H9 (cell line): ENCODE measurements around the gene NACC2. TPM values are rescaled to one million over a fixed set of nuclear protein-coding genes. Genes with fewer than 3 reads are reported as not detected.

Experiments
- DNase-seq: peaks from one replicate; pipeline ENCODE4 v3.0.0-alpha.2; 2017
- H2AFZ ChIP-seq: one replicate; pipeline ENCODE4 v1.6.1; 2013; ENCODE audit warnings: mild to moderate bottlenecking, low read length, control low read depth, moderate library complexity
- H2AK5ac ChIP-seq: 2 replicates; pipeline ENCODE4 v1.6.1; 2013; ENCODE audit warnings: low read length, control low read depth, mixed read lengths; ENCODE audit not compliant: insufficient read length
- H2BK120ac ChIP-seq: one replicate; pipeline ENCODE4 v1.6.1; 2013; ENCODE audit warnings: low read depth, mild to moderate bottlenecking, low read length, control low read depth, inconsistent platforms; ENCODE audit not compliant: poor library complexity, severe bottlenecking
- H2BK12ac ChIP-seq: 2 replicates; pipeline ENCODE4 v1.6.1; 2013; ENCODE audit warnings: low read length, control low read depth, mixed read lengths, low read depth; ENCODE audit not compliant: insufficient read length
- H2BK15ac ChIP-seq: 2 replicates; pipeline ENCODE4 v1.6.1; 2013; ENCODE audit warnings: low read depth, low read length, control low read depth
- H2BK20ac ChIP-seq: one replicate; pipeline ENCODE4 v1.6.1; 2013; ENCODE audit warnings: low read depth, mild to moderate bottlenecking, low read length, control low read depth, inconsistent platforms; ENCODE audit not compliant: poor library complexity, severe bottlenecking
- H2BK5ac ChIP-seq: 2 replicates; pipeline ENCODE4 v1.6.1; 2013; ENCODE audit warnings: low read length, control low read depth, mixed read lengths; ENCODE audit not compliant: insufficient read length
- H3K14ac ChIP-seq: 2 replicates; pipeline ENCODE4 v1.6.1; 2013; ENCODE audit warnings: low read length, control low read depth; ENCODE audit not compliant: insufficient read depth
- H3K18ac ChIP-seq: 2 replicates; pipeline ENCODE4 v1.6.1; 2013; ENCODE audit warnings: low read depth, mild to moderate bottlenecking, mixed read lengths, low read length, control low read depth; ENCODE audit not compliant: insufficient read length
- H3K23ac ChIP-seq: 2 replicates; pipeline ENCODE4 v1.6.1; 2013; ENCODE audit warnings: low read length, control low read depth, mixed read lengths, low read depth; ENCODE audit not compliant: insufficient read length
- H3K23me2 ChIP-seq: 2 replicates; pipeline ENCODE4 v1.6.1; 2013; ENCODE audit warnings: low read depth, mild to moderate bottlenecking, mixed read lengths, low read length, control low read depth; ENCODE audit not compliant: insufficient read length, poor library complexity, severe bottlenecking
- H3K27ac ChIP-seq: 2 replicates; pipeline ENCODE4 v1.5.1; 2013; ENCODE audit warnings: low read length, control low read depth, mixed read lengths, low read depth; ENCODE audit not compliant: insufficient read length
- H3K27me3 ChIP-seq: 2 replicates; pipeline ENCODE4 v1.6.1; 2013; ENCODE audit warnings: low read length, control low read depth, inconsistent platforms; ENCODE audit not compliant: insufficient read depth
- H3K4ac ChIP-seq: 2 replicates; pipeline ENCODE4 v1.6.1; 2013; ENCODE audit warnings: low read depth, mild to moderate bottlenecking, control low read depth, inconsistent platforms, low read length, moderate library complexity
- H3K4me1 ChIP-seq: 2 replicates; pipeline ENCODE4 v1.6.1; 2013; ENCODE audit warnings: low read length, control low read depth, inconsistent platforms; ENCODE audit not compliant: insufficient read depth
- H3K4me2 ChIP-seq: 2 replicates; pipeline ENCODE4 v1.6.1; 2013; ENCODE audit warnings: low read length, control low read depth, mixed read lengths; ENCODE audit not compliant: insufficient read length, insufficient read depth
- H3K56ac ChIP-seq: 2 replicates; pipeline ENCODE4 v1.6.1; 2013; ENCODE audit warnings: low read depth, mild to moderate bottlenecking, mixed read lengths, low read length, control low read depth; ENCODE audit not compliant: insufficient read length
- H3K79me1 ChIP-seq: 2 replicates; pipeline ENCODE4 v1.6.1; 2013; ENCODE audit warnings: low read depth, mild to moderate bottlenecking, moderate library complexity, low read length, control low read depth, inconsistent platforms; ENCODE audit not compliant: insufficient read depth, poor library complexity, severe bottlenecking
- H3K79me2 ChIP-seq: 2 replicates; pipeline ENCODE4 v1.6.1; 2013; ENCODE audit warnings: low read length, control low read depth, inconsistent platforms; ENCODE audit not compliant: insufficient read depth
- H3K9ac ChIP-seq: 2 replicates; pipeline ENCODE4 v1.6.1; 2013; ENCODE audit warnings: low read length, control low read depth, mixed read lengths; ENCODE audit not compliant: insufficient read length; ENCODE audit errors: extremely low read depth
- H3K9me3 ChIP-seq: one replicate; pipeline ENCODE4 v1.6.1; 2013; ENCODE audit warnings: low read depth, low read length, inconsistent platforms; ENCODE audit not compliant: control insufficient read depth
- H3T11ph ChIP-seq: one replicate; pipeline ENCODE4 v1.6.1; 2013; ENCODE audit warnings: mild to moderate bottlenecking, low read length, control low read depth, inconsistent platforms
- H4K20me1 ChIP-seq: one replicate; pipeline ENCODE4 v1.6.1; 2013; ENCODE audit not compliant: control insufficient read depth, insufficient read length, insufficient read depth
- H4K5ac ChIP-seq: 2 replicates; pipeline ENCODE4 v1.6.1; 2013; ENCODE audit warnings: low read depth, mild to moderate bottlenecking, mixed read lengths, low read length, control low read depth; ENCODE audit not compliant: insufficient read length
- H4K8ac ChIP-seq: replicated peaks from 2 replicates; pipeline ENCODE4 v1.6.1; 2013; ENCODE audit warnings: low read length, control low read depth, mixed read lengths, low read depth; ENCODE audit not compliant: insufficient read length
- H4K91ac ChIP-seq: 2 replicates; pipeline ENCODE4 v1.6.1; 2013; ENCODE audit warnings: low read depth, mild to moderate bottlenecking, moderate library complexity, mixed read lengths, low read length, control low read depth; ENCODE audit not compliant: insufficient read length
- H3K27ac Mint-ChIP-seq, 3 experiments: 2 replicates in 2 of 3; 3 replicates in 1 of 3; pipeline ENCODE4 v1.8.0; 2020 to 2021; ENCODE audit warnings: mixed read lengths in 3 of 3, mild to moderate bottlenecking in 1 of 3, moderate library complexity in 1 of 3
- H3K27me3 Mint-ChIP-seq: 2 replicates; pipeline ENCODE4 v1.8.0; 2021; ENCODE audit warnings: low read depth, mild to moderate bottlenecking, moderate library complexity, mixed read lengths
- H3K36me3 Mint-ChIP-seq, 3 experiments: 2 replicates in 2 of 3; 3 replicates in 1 of 3; pipeline ENCODE4 v1.8.0; 2020 to 2021; ENCODE audit warnings: low read depth in 3 of 3, mixed read lengths in 3 of 3; ENCODE audit not compliant: insufficient read depth in 1 of 3
- H3K4me1 Mint-ChIP-seq, 2 experiments: 2 replicates each; pipeline ENCODE4 v1.8.0; 2020; ENCODE audit warnings: mixed read lengths in 2 of 2
- H3K4me3 Mint-ChIP-seq, 2 experiments: 2 replicates in 1 of 2; 3 replicates in 1 of 2; pipeline ENCODE4 v1.8.0; 2020 to 2021; ENCODE audit warnings: mild to moderate bottlenecking in 2 of 2, mixed read lengths in 2 of 2, moderate library complexity in 1 of 2
- H3K9me3 Mint-ChIP-seq, 2 experiments: 2 replicates in 1 of 2; 3 replicates in 1 of 2; pipeline ENCODE4 v1.8.0; 2020; ENCODE audit warnings: mild to moderate bottlenecking in 2 of 2, mixed read lengths in 2 of 2, moderate library complexity in 1 of 2
- WGBS: extraction: QIAGEN DNeasy Blood & Tissue Kit; methylation state at CpG from one replicate; pipeline ENCODE4 v1.1.7; 2013; ENCODE audit warnings: missing lambda C conversion rate, low lambda C conversion rate, mixed read lengths; ENCODE audit not compliant: insufficient read length; ENCODE audit errors: extremely low coverage; 5-methylcytosine and 5-hydroxymethylcytosine counted together
- total RNA-seq: library from RNA; stranded (reverse); gene quantifications from 2 replicates; pipeline ENCODE4 v1.2.1, GENCODE V29; 2021
- TF ChIP-seq, protein P1 (sequence below): fragments of 200-600 bp; sonication (generic); conservative IDR thresholded peaks from 3 replicates; pipeline ENCODE4 v1.8.0; 2021; ENCODE audit warnings: antibody characterized with exemption, mild to moderate bottlenecking

NACC2 gene
- total RNA-seq, 1 experiment from 2014 or later = 11.5 TPM

DNA sequence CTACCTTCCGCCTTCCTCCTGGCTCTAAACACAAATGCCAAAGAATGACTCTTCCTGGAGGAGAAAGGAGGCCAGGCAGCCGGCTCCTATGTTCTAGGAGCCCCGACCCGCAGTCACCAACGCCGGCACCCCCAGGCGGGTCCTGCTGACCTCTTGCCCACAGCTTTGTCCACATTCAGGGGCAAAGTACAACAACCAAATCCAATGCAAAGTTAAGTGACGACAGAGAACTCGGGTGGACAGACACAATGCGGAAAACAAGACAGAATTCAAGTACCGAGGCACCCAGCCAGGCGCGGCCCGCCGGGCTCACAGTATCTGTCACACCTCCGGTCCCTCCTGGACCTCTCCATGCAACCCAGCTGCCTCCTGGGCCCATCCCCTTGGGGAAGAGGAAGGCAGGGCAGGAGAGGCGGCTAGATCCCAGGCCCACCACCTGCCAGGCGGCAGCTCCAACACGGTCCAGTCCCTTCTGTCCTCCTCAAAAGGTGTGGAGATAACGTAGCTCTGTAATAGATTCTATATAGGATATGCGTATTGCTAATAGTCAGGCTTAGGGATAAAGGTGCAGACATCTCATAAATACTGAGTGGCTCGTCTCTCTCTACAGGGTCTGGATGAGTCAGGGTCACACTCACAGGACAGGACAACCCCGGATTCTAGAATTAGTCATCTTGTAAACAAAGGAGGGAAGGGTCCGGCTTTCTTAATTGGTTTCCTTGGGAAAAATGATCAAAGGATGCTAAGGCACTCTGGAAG lies 87.0 kb downstream of the NACC2 start:
- Histone ChIP-seq H3K18ac (no peak overlapping the region), H3K4me2 (no peak overlapping the region), H3K23ac (no peak overlapping the region), H4K20me1 (no peaks in the 10 kb centered on the region), H2AK5ac (no peak overlapping the region), H2BK5ac (no peak overlapping the region), H3K9ac (no peak overlapping the region), H3K4ac (no peak overlapping the region), H3K27ac (no peak overlapping the region), H2BK12ac (no peak overlapping the region), H2AFZ (no peak overlapping the region), H3K79me2 (no peaks in the 10 kb centered on the region), H3K4me1 (no peaks in the 10 kb centered on the region; the same call in 1 of the 2 replicates), H4K5ac (no peak overlapping the region), H4K8ac (no peak overlapping the region), H3K27me3 (no peaks in the 10 kb centered on the region), H2BK120ac (no peak overlapping the region), H3K56ac (no peak overlapping the region), H3T11ph (no peak overlapping the region), H2BK15ac (no peak overlapping the region), H3K9me3 (no peaks in the 10 kb centered on the region), H3K23me2 (no peaks in the 10 kb centered on the region), H3K14ac (no peak overlapping the region), H4K91ac (no peak overlapping the region), H2BK20ac (no peak overlapping the region), H3K79me1 (no peaks in the 10 kb centered on the region)
- no CpG with 5 or more reads among the region's 24 CpGs for WGBS
- Mint-ChIP-seq H3K27me3 (no peaks in the 10 kb centered on the region), H3K9me3 (no peaks in the 10 kb centered on the region; a peak in 1 of 5 replicates), H3K4me3 (no peak overlapping the region), H3K36me3 (0 out of 7 replicates have a peak, but pooled peaks cover 0 to 4% (median 0%) of the 10 kb centered on the region in 3 experiments), H3K4me1 (peaks cover 53 to 69% of the 10 kb centered on the region in 2 experiments), H3K27ac (peak overlapping the region in 2 of 3 experiments; percentile 59 to 68; a peak in 5 of 7 replicates)
- no peak for DNase-seq
- TF ChIP-seq, protein P1, sequence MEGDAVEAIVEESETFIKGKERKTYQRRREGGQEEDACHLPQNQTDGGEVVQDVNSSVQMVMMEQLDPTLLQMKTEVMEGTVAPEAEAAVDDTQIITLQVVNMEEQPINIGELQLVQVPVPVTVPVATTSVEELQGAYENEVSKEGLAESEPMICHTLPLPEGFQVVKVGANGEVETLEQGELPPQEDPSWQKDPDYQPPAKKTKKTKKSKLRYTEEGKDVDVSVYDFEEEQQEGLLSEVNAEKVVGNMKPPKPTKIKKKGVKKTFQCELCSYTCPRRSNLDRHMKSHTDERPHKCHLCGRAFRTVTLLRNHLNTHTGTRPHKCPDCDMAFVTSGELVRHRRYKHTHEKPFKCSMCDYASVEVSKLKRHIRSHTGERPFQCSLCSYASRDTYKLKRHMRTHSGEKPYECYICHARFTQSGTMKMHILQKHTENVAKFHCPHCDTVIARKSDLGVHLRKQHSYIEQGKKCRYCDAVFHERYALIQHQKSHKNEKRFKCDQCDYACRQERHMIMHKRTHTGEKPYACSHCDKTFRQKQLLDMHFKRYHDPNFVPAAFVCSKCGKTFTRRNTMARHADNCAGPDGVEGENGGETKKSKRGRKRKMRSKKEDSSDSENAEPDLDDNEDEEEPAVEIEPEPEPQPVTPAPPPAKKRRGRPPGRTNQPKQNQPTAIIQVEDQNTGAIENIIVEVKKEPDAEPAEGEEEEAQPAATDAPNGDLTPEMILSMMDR = no peak
